Measurements from ENCODE around the gene LRRC71.

The LRRC71 gene

GRCh38 chr1:156933136-156933535, 12.7 kb downstream of the LRRC71 start:
- no peak for DNase-seq (ENCODE audit: insufficient read length)
- TF ChIP-seq TAF1 (IDR thresholded peaks at IDR 0.05; ENCODE audit: borderline replicate concordance, low read depth, low read length) = no peak
- TF ChIP-seq POLR2AphosphoS5 (IDR thresholded peaks at IDR 0.05; ENCODE audit: low read depth, low read length) = no peak
- TF ChIP-seq POLR2A (IDR thresholded peaks at IDR 0.05; ENCODE audit: low read depth, low read length) = no peak
- no peak for FAIRE-seq

- TF ChIP-seq TAF1 (IDR thresholded peaks at IDR 0.05; ENCODE audit: borderline replicate concordance, low read depth, low read length) = no peak
- no peak for TF ChIP-seq POLR2A (IDR thresholded peaks at IDR 0.05; ENCODE audit: low read depth, low read length)
- no peak for TF ChIP-seq POLR2AphosphoS5 (IDR thresholded peaks at IDR 0.05; ENCODE audit: low read depth, low read length)
- FAIRE-seq = no peak
- DNase-seq (ENCODE audit: insufficient read length) = no peak
Observed at GRCh38 chr1:156935505-156936128, 15.2 kb downstream of the LRRC71 start.

GRCh38 chr1:156936191-156936590, 15.8 kb downstream of the LRRC71 start:
- DNase-seq (ENCODE audit: insufficient read length) (no peak), FAIRE-seq (no peak)
- TF ChIP-seq POLR2AphosphoS5 (IDR thresholded peaks at IDR 0.05; ENCODE audit: low read depth, low read length) (no peak), TAF1 (IDR thresholded peaks at IDR 0.05; ENCODE audit: borderline replicate concordance, low read depth, low read length) (no peak), POLR2A (IDR thresholded peaks at IDR 0.05; ENCODE audit: low read depth, low read length) (no peak)

- no peak for TF ChIP-seq POLR2AphosphoS5 (IDR thresholded peaks at IDR 0.05; ENCODE audit: low read depth, low read length)
- no peak for TF ChIP-seq POLR2A (IDR thresholded peaks at IDR 0.05; ENCODE audit: low read depth, low read length)
- no peak for TF ChIP-seq TAF1 (IDR thresholded peaks at IDR 0.05; ENCODE audit: borderline replicate concordance, low read depth, low read length)
- FAIRE-seq (no peak), DNase-seq (ENCODE audit: insufficient read length) (no peak)
Observed at GRCh38 chr1:156936721-156937220, 16.3 kb downstream of the LRRC71 start.

- DNase-seq (ENCODE audit: insufficient read length) (no peak), FAIRE-seq (no peak)
- no peak for TF ChIP-seq TAF1 (IDR thresholded peaks at IDR 0.05; ENCODE audit: borderline replicate concordance, low read depth, low read length)
- TF ChIP-seq POLR2AphosphoS5 (IDR thresholded peaks at IDR 0.05; ENCODE audit: low read depth, low read length) = no peak
- TF ChIP-seq POLR2A (IDR thresholded peaks at IDR 0.05; ENCODE audit: low read depth, low read length) = no peak
Observed at GRCh38 chr1:156937883-156938282, 17.5 kb downstream of the LRRC71 start.

GRCh38 chr1:156938813-156939212, 18.4 kb downstream of the LRRC71 start:
- no peak for FAIRE-seq
- no peak for DNase-seq (ENCODE audit: insufficient read length)
- TF ChIP-seq TAF1 (IDR thresholded peaks at IDR 0.05; ENCODE audit: borderline replicate concordance, low read depth, low read length) (no peak), POLR2AphosphoS5 (IDR thresholded peaks at IDR 0.05; ENCODE audit: low read depth, low read length) (no peak), POLR2A (IDR thresholded peaks at IDR 0.05; ENCODE audit: low read depth, low read length) (no peak)

- DNase-seq (ENCODE audit: insufficient read length) (no peak), FAIRE-seq (no peak)
- no peak for TF ChIP-seq TAF1 (IDR thresholded peaks at IDR 0.05; ENCODE audit: borderline replicate concordance, low read depth, low read length)
Observed at GRCh38 chr1:156939786-156940334, 19.4 kb downstream of the LRRC71 start.

- FAIRE-seq (no peak), DNase-seq (ENCODE audit: insufficient read length) (no peak)
- TF ChIP-seq POLR2A (IDR thresholded peaks at IDR 0.05; ENCODE audit: low read depth, low read length) (no peak), POLR2AphosphoS5 (IDR thresholded peaks at IDR 0.05; ENCODE audit: low read depth, low read length) (no peak), TAF1 (IDR thresholded peaks at IDR 0.05; ENCODE audit: borderline replicate concordance, low read depth, low read length) (no peak)
Observed at GRCh38 chr1:156941675-156942074, 21.2 kb downstream of the LRRC71 start.

GRCh38 chr1:156942176-156942575, 21.7 kb downstream of the LRRC71 start:
- DNase-seq (ENCODE audit: insufficient read length) = no peak
- FAIRE-seq = no peak
- TF ChIP-seq POLR2AphosphoS5 (IDR thresholded peaks at IDR 0.05; ENCODE audit: low read depth, low read length) = no peak
- TF ChIP-seq TAF1 (IDR thresholded peaks at IDR 0.05; ENCODE audit: borderline replicate concordance, low read depth, low read length) = no peak
- TF ChIP-seq POLR2A (IDR thresholded peaks at IDR 0.05; ENCODE audit: low read depth, low read length) = no peak

GRCh38 chr1:156942576-156942975, 22.1 kb downstream of the LRRC71 start:
- TF ChIP-seq TAF1 (IDR thresholded peaks at IDR 0.05; ENCODE audit: borderline replicate concordance, low read depth, low read length) = no peak
- FAIRE-seq = no peak
- no peak for DNase-seq (ENCODE audit: insufficient read length)

- FAIRE-seq = no peak
- DNase-seq (ENCODE audit: insufficient read length) = no peak
- TF ChIP-seq POLR2AphosphoS5 (IDR thresholded peaks at IDR 0.05; ENCODE audit: low read depth, low read length) (no peak), TAF1 (IDR thresholded peaks at IDR 0.05; ENCODE audit: borderline replicate concordance, low read depth, low read length) (no peak), POLR2A (IDR thresholded peaks at IDR 0.05; ENCODE audit: low read depth, low read length) (no peak)
Observed at GRCh38 chr1:156943756-156944155, 23.3 kb downstream of the LRRC71 start.

GRCh38 chr1:156944268-156944667, 23.8 kb downstream of the LRRC71 start:
- FAIRE-seq = no peak
- no peak for TF ChIP-seq TAF1 (IDR thresholded peaks at IDR 0.05; ENCODE audit: borderline replicate concordance, low read depth, low read length)
- no peak for TF ChIP-seq POLR2AphosphoS5 (IDR thresholded peaks at IDR 0.05; ENCODE audit: low read depth, low read length)
- TF ChIP-seq POLR2A (IDR thresholded peaks at IDR 0.05; ENCODE audit: low read depth, low read length) = no peak

More at GRCh38 chr1:156944268-156944667, 23.8 kb downstream of the LRRC71 start:
- DNase-seq (ENCODE audit: insufficient read length) = no peak

Data from GM12892 (cell line).